PC-9 (cell line): ENCODE results near the gene PPP1R13L.

Source experiments
- CTCF ChIP-seq: fragments of 200-600 bp; sonication (generic); conservative IDR thresholded peaks from 2 replicates; pipeline ENCODE4 v1.6.1; 2017; ENCODE audit warnings: mixed run types, antibody characterized with exemption, mild to moderate bottlenecking, moderate library complexity
- EZH2 ChIP-seq: fragments of 200-600 bp; sonication (generic); IDR thresholded peaks from 2 replicates; pipeline ENCODE4 v1.8.0; 2017; ENCODE audit warnings: antibody characterized with exemption, low read depth

GRCh38 chr19:45364696-45365095 lies 40.2 kb downstream of the PPP1R13L start:
- TF ChIP-seq CTCF = no peak
- TF ChIP-seq EZH2 = no peak
